ENCODE data around the gene KCNJ11.

Gene KCNJ11

DNA sequence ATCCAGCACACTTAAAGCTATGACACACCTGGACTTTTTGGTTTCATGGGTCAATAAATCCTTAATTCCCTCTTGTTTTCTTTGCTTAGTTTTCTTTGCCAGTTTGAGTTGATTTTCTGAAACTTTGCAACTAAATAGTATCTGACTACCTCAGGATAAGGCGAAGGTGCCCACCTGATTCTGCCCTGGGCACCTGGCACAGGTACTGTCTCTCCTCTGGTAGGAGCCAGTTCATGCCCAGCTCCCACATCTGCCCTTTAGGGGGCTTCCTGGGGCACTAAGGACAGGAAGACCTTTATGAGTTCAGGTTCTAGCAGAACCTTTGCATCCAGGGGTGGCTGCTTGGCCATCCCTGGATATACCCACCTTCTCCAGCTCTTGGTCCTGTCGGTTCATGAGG is 19.6 kb upstream of the KCNJ11 start:
- no peak for DNase-seq

- no peak for DNase-seq
These were observed 19.1 kb upstream of the KCNJ11 start for GRCh38 chr11:17407575-17407974.

- DNase-seq = no peak
These were observed 18.3 kb upstream of the KCNJ11 start for GRCh38 chr11:17406818-17407149.

- no peak for DNase-seq
These were observed 17.8 kb upstream of the KCNJ11 start for GRCh38 chr11:17406082-17406817.

DNA sequence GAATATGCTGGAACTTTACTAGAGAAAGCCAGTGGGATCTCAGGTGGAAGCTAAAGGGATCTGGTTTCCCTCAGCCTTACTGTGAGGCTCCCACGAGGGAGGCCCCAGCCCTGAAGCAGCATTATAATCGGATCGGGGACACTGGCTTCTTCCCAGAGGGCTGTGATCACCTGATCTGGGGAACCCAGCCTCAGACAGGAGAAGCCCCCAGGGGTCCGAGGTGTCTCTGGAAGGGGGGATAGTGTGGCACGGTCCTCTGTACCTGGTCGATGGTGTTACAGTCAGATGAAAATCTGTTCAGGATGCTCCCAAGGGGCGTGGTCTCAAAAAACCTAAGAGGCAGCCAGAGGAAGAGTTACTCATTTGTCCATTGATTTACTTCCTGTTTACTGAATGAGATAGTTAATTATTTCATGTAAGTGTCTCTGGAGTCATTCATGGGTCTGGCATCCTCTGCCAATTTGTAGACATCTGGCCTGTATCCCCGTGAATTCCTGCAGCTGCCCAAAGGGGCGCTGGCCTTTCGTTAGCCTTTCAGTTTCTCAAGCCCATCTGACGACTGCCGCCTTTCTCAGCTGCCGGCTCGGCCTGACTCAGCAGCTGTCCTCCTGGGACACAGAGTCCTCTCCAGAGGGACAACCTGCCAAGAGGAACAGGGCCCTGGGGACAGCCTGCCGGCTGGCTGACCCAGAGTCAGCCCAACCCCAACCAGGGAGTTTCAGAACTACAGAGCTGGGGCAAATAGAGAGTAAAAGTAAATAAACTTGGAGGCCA is 17.0 kb upstream of the KCNJ11 start:
- no peak for DNase-seq

GRCh38 chr11:17403980-17404759 is 15.7 kb upstream of the KCNJ11 start:
- no peak for DNase-seq

- DNase-seq = no peak
These were observed 14.0 kb upstream of the KCNJ11 start for GRCh38 chr11:17402486-17402885.

- DNase-seq = no peak
These were observed 13.4 kb upstream of the KCNJ11 start for GRCh38 chr11:17401841-17402240.

GRCh38 chr11:17401316-17401715 is 12.9 kb upstream of the KCNJ11 start:
- no peak for DNase-seq

DNA sequence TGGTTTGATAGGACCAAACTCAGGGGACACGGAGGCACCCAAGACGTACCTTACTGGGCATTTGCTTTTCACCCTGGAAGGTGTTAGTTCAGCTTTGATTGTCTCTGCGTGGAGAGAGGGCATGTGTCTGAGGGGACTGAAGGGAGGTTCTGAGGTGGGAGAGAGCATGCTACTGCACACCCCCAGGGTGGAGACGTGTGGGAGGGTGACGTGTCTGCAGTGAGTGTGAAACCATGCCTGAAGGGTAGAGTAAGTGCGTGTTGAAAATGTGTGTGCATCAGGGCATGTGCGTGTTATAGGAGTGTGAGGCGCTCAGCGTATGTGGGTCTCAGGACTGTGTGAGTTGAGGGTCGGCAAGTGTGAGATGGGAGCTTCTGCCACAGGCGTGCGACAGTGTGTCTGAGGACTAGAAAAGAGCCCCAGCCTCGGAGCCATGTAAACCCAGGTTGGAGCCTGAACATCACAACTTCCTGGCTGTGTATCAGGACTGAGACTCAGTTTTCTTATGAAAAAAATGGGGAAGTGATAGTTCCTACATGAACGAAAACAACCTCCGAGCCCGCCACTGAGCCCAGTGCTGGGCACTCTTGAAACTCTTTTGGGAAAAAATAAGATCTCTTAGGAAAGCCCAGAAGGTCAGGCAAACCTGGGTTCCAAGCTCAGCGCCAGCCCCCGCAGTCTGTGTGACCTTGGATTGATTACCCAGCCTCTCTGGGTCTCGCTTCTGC is 11.8 kb upstream of the KCNJ11 start:
- DNase-seq = no peak

GRCh38 chr11:17399236-17399635 is 10.8 kb upstream of the KCNJ11 start:
- no peak for DNase-seq

GRCh38 chr11:17397311-17398002 is 9.0 kb upstream of the KCNJ11 start:
- DNase-seq = no peak

GRCh38 chr11:17396598-17397310 is 8.3 kb upstream of the KCNJ11 start:
- DNase-seq = no peak

- no peak for DNase-seq
These were observed 7.5 kb upstream of the KCNJ11 start for GRCh38 chr11:17395978-17396377.

GRCh38 chr11:17395554-17395961 is 7.1 kb upstream of the KCNJ11 start:
- DNase-seq = no peak

DNA sequence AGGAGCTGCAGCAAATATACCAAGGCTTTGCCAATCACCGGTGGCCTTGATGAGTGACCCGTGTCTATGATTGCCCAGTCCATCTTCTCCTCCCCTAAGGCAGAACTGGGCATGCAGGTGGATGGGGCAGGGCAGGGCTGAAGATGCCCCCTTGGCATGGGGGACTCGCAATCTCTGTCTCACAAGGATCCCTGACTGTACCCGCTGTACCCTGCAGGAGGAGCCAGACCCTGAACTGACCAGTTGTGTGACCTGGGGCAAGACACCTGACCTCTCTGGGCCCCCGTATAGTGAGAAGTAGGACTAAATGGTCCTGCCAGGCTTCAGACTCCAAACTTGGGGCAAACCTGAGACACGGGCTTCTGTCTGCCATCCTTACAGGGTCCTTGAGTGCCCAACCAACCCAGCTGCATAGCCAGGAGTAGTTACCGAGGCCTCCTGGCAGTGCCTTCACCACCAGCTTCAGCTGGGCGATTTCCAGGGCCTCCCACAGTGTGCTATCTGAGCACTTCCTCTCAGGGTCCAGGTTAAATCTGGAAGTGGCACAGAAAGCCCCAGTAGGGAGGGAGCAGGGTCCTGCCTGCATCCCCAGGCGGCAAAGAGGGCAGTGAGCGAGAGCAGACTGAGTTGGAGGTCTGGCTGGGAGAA is 6.4 kb upstream of the KCNJ11 start:
- no peak for DNase-seq

- DNase-seq = no peak
These were observed 5.0 kb upstream of the KCNJ11 start for GRCh38 chr11:17393472-17393871.

DNA sequence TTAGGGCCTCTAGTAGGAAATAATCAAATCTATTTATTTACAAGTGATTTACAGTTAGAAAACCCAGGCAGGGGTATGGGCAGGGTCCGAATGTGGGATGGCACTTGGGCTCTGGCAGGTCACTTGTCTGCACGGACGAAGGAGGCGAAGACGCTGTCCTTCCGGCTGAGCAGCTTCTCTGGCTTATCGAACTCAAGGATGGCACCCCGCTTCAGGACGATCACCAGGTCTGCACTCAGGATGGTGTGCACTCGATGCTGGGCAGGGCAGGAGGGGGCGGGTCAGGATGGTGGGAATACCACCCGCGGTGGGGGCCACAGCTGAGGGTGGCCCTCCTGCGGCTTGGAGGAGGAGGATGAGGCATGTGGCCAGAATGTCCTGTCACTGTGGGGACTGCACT is 4.4 kb upstream of the KCNJ11 start:
- no peak for DNase-seq

GRCh38 chr11:17391493-17392355 is 3.3 kb upstream of the KCNJ11 start:
- DNase-seq = no peak

DNA sequence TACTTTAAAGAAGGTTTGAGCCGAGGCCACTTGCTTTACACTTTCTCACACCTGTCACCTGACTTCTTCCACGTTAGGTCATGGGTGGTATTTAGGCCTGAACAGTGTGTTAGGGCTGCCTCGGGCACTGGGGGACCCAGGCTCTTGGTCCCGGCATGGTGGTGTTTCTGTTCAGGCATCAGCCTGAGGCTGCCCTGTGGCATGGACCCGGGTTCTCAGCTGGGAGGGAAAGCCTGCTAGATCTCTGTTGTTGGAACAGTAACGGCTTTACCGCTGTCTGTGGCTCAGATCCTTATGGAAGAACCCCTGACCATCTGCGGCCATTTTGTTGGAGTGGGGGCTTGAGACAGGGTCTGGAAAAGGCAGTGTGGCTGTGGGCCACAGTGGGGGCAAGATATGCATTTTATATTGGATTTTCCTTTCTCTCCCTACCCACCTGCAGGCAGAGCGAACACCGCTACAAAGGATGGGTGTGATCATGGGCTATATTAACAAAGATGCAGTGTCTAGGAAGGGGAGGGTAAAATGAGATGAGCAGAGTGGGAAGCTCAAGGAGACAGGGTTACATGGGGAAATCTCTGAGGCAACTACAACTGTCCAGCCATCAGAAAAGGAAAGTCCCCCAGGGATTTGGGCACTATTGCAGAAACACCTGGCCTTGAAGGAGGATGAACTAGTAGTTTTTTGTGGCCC is 1.6 kb upstream of the KCNJ11 start:
- DNase-seq = no peak

Data from 8988T (cell line).